ENCODE data around the gene CTNNA3.

The CTNNA3 gene

GRCh38 chr10:67386260-67386659 lies 309.7 kb downstream of the CTNNA3 start:
- FAIRE-seq (no peak), DNase-seq (ENCODE audit: insufficient read length, low spot score) (no peak)

DNA sequence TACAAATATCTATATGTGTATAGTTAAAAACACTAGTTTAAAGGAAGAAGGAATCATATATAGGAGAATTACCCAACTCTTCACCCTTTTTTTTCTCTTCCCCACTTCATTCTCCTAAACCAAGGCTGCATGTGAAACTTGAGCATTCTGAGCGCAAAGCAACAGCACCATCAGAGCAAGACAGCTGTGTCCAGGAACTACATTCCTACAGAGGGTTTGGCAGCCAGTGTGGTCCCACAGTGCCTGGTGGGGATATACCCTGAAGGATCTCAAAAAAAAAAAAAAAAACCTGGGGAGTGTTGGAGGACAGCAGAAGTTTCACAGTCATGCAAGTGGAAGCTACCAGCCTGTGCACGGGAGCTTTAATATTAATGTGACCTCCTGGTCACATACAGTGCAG lies 310.4 kb downstream of the CTNNA3 start:
- FAIRE-seq = no peak

DNA sequence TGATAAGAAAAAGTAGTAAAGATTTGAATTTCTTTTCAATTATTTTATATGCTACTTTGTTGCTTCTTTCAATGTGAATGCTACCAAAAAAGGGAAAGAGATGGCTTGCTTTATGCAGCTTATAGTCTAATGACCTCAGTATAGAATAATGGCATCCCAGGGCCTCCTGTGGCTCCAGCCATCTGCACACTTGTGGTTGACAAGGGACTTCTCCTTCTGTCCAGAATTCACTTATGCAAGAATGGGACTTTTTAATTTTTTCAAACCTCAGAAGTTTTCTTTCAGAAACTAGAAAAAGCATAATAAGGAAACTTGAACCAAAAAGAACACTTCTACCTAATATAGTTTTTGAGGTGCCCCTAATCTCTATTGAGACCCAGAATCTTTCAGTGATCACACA lies 310.9 kb downstream of the CTNNA3 start:
- DNase-seq (ENCODE audit: insufficient read length, low spot score) = no peak
- FAIRE-seq = no peak

More for the DNA sequence above, 310.4 kb downstream of the CTNNA3 start:
- no peak for DNase-seq (ENCODE audit: insufficient read length, low spot score)

GRCh38 chr10:67331121-67331910 lies 364.7 kb downstream of the CTNNA3 start:
- FAIRE-seq = no peak
- DNase-seq (ENCODE audit: insufficient read length, low spot score) = no peak

GRCh38 chr10:67327626-67328535 lies 368.1 kb downstream of the CTNNA3 start:
- FAIRE-seq (no peak), DNase-seq (ENCODE audit: insufficient read length, low spot score) (no peak)

GRCh38 chr10:67319976-67320375 lies 376.0 kb downstream of the CTNNA3 start:
- no peak for DNase-seq (ENCODE audit: insufficient read length, low spot score)
- FAIRE-seq = no peak

DNA sequence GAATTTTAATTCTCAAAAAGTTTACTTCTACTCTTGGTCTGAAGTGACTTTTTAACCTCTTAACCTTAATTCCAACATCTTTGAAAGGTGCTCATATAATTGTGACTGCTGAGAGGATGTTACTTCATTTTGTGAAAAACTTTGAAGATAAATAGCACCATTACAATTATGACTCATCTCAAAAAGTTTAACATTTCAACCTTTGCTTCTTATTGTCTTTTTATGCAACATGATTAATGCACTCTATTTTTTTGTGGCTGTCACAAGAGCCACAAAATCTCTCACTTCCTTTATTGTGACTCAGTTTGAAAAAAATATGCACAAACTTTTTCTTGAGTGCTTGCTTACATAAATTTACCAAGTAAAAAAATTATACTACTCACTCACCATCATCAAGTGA lies 387.1 kb downstream of the CTNNA3 start:
- FAIRE-seq = no peak
- no peak for DNase-seq (ENCODE audit: insufficient read length, low spot score)

- no peak for FAIRE-seq
- peak; percentile 7 for DNase-seq (ENCODE audit: insufficient read length, low spot score)
These were observed 389.3 kb downstream of the CTNNA3 start for GRCh38 chr10:67306588-67307205.

DNA sequence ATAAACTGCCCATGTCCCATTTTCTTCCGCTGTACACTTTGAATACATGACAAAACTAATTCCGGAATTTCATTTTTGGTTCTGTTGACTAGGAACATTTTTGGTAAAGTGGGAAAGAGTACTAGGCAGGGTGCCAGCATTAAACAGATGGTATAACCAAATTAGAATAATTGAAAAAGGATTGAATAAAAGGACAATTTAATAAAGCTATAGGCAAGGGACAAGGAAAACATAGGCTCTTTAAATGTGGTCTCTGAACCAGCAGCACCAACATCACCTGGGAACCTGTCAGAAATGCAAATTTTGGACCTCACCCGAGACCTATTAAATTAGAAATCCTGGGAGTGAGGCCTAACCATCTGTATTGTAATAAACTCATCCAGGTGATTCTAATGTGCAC lies 393.3 kb downstream of the CTNNA3 start:
- DNase-seq (ENCODE audit: insufficient read length, low spot score) (no peak), FAIRE-seq (no peak)

- DNase-seq (ENCODE audit: insufficient read length, low spot score) = no peak
- FAIRE-seq = no peak
These were observed 396.2 kb downstream of the CTNNA3 start for GRCh38 chr10:67299761-67300160.

GRCh38 chr10:67297637-67298181 lies 398.3 kb downstream of the CTNNA3 start:
- FAIRE-seq (no peak), DNase-seq (ENCODE audit: insufficient read length, low spot score) (no peak)

- DNase-seq (ENCODE audit: insufficient read length, low spot score) (no peak), FAIRE-seq (no peak)
These were observed 399.1 kb downstream of the CTNNA3 start for GRCh38 chr10:67296926-67297325.

DNA sequence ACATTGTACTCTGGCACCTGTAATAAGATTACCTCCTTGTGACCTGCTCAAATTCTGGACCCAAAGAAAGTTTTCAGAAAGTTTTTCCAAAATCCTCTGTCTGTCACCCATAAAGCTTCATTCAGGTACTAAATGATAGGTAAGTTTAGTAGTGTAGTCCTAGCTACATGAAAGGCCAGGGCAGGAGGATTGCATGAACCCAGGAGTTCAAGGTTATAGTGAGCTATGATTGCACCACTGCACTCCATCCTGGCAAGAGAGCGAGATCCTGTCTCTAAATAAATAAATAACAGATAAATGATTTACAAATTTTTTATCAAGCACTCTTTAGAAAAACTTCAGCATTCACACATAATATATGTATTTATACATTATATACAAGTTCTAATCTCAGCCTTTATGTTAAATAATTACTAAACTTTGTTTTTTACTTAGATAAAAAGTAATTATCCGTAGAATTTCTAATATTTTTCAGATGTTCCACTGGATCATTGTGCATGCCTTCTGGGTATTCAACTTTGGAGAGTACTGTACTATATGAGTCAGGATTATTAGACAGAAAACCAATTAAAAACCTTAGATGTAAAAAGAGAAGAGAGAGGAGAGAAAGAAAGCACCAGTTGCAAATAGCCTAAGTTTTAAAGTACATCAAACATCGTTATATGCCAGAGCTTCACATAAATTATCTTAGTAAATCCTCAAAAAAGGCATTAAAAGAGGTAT lies 407.1 kb downstream of the CTNNA3 start:
- no peak for DNase-seq (ENCODE audit: insufficient read length, low spot score)
- FAIRE-seq = no peak

DNA sequence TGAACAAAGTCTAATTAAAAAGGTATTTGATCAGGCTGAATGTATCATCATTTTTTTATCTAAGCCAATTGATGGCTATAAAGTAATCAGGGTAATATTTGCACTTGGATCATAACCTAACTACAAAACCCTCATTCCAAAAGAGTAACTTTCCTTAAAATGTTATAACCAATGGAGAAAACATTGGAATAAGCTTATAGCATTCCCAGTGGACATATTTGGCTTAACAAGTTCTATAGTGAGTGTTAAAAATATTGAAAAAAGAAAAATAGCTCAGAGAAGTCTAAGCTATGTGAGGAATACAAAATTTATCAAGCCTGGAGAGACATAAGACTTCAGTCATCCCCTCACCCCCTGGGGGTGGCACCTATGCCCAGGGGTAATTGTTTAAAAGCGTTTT lies 411.4 kb downstream of the CTNNA3 start:
- DNase-seq (ENCODE audit: insufficient read length, low spot score) (no peak), FAIRE-seq (no peak)

GRCh38 chr10:67282871-67283270 lies 413.1 kb downstream of the CTNNA3 start:
- FAIRE-seq = no peak
- DNase-seq (ENCODE audit: insufficient read length, low spot score) = no peak

GRCh38 chr10:67280405-67280804 lies 415.6 kb downstream of the CTNNA3 start:
- DNase-seq (ENCODE audit: insufficient read length, low spot score) = no peak
- no peak for FAIRE-seq

DNA sequence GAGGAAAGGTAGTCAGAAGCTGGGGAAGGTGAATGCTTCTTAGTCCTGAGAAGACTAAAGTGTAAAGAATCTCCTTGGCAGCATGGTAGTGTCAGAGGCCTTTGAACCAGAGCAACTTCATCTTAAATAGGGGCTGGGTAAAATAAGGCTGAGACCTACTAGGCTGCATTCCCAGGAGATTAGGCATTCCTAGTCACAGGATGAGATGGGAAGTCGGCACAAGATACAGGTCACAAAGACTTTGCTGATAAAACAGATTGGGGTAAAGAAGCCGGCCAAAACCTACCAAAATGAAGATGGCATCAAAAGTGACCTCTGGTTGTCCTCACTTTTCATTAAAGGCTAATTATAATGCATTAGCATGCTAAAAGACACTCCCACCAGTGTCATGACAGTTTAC lies 418.6 kb downstream of the CTNNA3 start:
- no peak for FAIRE-seq

GRCh38 chr10:67269828-67270227 lies 426.2 kb downstream of the CTNNA3 start:
- DNase-seq (ENCODE audit: insufficient read length, low spot score) (no peak), FAIRE-seq (no peak)

More for the DNA sequence above, 418.6 kb downstream of the CTNNA3 start:
- DNase-seq (ENCODE audit: insufficient read length, low spot score) = no peak

- DNase-seq (ENCODE audit: insufficient read length, low spot score) (no peak), FAIRE-seq (no peak)
These were observed 427.8 kb downstream of the CTNNA3 start for GRCh38 chr10:67268146-67268545.

DNA sequence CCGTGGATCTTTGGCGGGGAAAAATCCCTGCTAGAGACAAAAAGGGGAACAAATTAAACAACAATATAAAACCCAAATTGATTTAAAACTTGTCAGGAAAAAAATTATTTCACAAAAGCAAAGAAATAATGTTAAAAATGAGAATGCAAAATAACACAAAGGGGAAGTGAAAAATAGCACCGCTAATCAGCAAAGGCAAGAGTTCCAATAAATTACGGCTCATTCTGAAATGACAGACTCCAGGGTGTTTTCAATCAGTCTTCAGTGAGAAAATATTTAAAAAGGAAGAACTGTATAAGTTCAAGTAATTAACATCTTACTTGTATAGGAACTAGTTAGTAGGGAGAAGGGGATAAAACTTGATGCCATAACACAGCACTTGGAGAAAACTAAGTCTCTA lies 433.3 kb downstream of the CTNNA3 start:
- FAIRE-seq = no peak
- no peak for DNase-seq (ENCODE audit: insufficient read length, low spot score)

All from GM19239 (cell line).